ENCODE results near the gene ARRDC4. TPM values are rescaled to one million over a fixed set of nuclear protein-coding genes. Genes with fewer than 3 reads are reported as not detected.
A peak's percentile ranks its signal among the peaks of the same experiment; 100 is the strongest.

ARRDC4 gene
- total RNA-seq, 1 donor from 2014 or later, result 15.3 TPM

DNA sequence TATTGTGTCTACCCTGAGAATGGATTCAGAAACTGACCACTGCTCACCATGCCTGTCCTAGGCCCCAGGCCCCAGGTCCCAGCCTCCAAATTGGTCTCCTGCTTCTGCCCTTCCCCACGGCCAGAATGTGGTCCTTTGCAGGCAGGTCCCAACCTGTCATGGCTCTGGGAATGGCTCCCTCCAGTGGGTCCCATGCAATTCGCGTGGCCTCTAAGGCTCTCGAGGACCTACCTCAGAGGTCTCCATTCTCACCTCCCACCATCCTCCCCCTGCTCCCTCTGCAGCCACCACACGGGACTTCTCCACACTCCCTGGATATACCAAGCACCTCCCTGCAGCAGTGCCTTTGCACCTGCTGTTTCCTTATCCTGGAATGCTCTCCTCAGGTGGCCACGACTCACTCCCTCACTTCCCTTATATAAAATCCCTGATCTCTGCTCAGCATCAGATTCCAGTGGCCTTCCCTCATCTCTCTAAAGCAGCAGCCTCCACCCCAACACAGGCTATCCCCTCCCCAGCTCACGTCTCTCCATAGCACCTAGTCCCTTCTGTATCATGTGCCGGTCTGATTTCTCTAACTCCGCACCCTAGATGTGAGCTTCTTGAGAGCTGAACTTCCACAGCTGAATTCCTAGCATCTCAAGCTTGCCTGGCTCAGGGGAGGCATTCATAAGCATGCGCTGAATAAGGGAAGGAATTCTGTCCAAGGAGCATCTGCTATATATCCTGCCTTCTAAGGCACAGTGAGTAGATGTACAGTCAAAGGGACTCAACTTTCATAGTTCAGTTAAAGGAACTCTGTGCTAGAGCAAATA is 56.9 kb downstream of the ARRDC4 start:
- TF ChIP-seq, protein P1, sequence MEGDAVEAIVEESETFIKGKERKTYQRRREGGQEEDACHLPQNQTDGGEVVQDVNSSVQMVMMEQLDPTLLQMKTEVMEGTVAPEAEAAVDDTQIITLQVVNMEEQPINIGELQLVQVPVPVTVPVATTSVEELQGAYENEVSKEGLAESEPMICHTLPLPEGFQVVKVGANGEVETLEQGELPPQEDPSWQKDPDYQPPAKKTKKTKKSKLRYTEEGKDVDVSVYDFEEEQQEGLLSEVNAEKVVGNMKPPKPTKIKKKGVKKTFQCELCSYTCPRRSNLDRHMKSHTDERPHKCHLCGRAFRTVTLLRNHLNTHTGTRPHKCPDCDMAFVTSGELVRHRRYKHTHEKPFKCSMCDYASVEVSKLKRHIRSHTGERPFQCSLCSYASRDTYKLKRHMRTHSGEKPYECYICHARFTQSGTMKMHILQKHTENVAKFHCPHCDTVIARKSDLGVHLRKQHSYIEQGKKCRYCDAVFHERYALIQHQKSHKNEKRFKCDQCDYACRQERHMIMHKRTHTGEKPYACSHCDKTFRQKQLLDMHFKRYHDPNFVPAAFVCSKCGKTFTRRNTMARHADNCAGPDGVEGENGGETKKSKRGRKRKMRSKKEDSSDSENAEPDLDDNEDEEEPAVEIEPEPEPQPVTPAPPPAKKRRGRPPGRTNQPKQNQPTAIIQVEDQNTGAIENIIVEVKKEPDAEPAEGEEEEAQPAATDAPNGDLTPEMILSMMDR (IDR thresholded peaks at IDR 0.05), result no peak
- Mint-ChIP-seq H3K4me3 (ENCODE audit: unreplicated experiment) (no peak overlapping the region), H3K27ac (ENCODE audit: unreplicated experiment) (no peak overlapping the region), H3K4me1 (ENCODE audit: unreplicated experiment) (no peaks in the 10 kb centered on the region), H3K27me3 (ENCODE audit: unreplicated experiment) (no peaks in the 10 kb centered on the region), H3K36me3 (ENCODE audit: unreplicated experiment) (no peaks in the 10 kb centered on the region), H3K9me3 (ENCODE audit: unreplicated experiment) (no peaks in the 10 kb centered on the region)
- peak; percentile 60 for DNase-seq (ENCODE audit: extremely low spot score, unreplicated experiment)

DNA sequence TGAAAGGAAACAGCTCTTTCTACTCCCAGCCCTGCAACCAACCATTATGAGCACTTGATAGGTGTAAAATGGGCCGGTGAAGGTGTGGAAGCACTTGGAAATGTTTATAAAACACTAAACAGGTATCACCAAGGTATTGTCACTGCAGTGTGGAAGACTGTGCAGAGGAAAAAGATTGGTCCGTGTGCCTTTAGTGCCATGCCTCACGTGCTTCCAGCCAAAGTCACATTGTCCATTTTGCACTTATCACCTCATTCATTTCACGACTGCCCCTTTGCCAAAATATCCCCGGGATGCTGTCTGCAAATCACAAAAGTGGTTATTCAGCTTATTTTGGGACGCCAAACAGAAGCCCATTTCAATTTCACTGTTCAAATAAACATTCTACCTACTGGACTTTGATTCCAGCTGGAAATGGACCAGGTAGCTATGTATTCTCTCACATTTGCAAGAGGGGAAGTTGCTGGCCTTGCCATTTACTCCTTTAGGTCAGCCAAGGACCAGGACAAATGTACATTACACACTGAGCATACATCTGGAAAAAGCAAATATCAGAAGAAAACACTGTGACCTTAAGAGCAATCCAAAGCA is 58.4 kb downstream of the ARRDC4 start:
- Mint-ChIP-seq H3K27me3 (ENCODE audit: unreplicated experiment) (no peaks in the 10 kb centered on the region), H3K27ac (ENCODE audit: unreplicated experiment) (no peak overlapping the region), H3K4me3 (ENCODE audit: unreplicated experiment) (no peak overlapping the region), H3K9me3 (ENCODE audit: unreplicated experiment) (no peaks in the 10 kb centered on the region), H3K36me3 (ENCODE audit: unreplicated experiment) (no peaks in the 10 kb centered on the region), H3K4me1 (ENCODE audit: unreplicated experiment) (no peaks in the 10 kb centered on the region)
- DNase-seq (ENCODE audit: extremely low spot score, unreplicated experiment), result no peak
- TF ChIP-seq, protein P1 (IDR thresholded peaks at IDR 0.05), result no peak

Data from osteocyte (in vitro differentiated cells).